Sigmoid colon (tissue), 4 donors: ENCODE measurements around the gene CHAT.

Experiments
- CTCF ChIP-seq, 4 experiments: fragments of 450-650 bp in 3 of 4; fragments of 200-600 bp in 1 of 4; IDR thresholded peaks; one replicate each; pipeline ENCODE4 v1.5.1; 2016 to 2019; ENCODE audit warnings: antibody characterized with exemption in 4 of 4, mild to moderate bottlenecking in 3 of 4, moderate library complexity in 2 of 4
- EP300 ChIP-seq, 4 donors: sonication (generic); formaldehyde crosslinking; IDR thresholded peaks; one replicate each; pipeline ENCODE4 v1.6.1; 2017; ENCODE audit warnings: antibody characterized with exemption in 4 of 4
- POLR2A ChIP-seq, 2 donors: fragments of 450-650 bp; IDR thresholded peaks; one replicate each; pipeline ENCODE4 v1.6.1; 2016; ENCODE audit warnings: antibody characterized with exemption in 2 of 2, mild to moderate bottlenecking in 2 of 2, moderate library complexity in 2 of 2
- POLR2AphosphoS5 ChIP-seq, 4 donors: sonication (generic); formaldehyde crosslinking; IDR thresholded peaks; one replicate each; pipeline ENCODE4 v1.6.1; 2017; ENCODE audit warnings: antibody characterized with exemption in 4 of 4

GRCh38 chr10:49615213-49615612, 1.4 kb downstream of the CHAT start:
- TF ChIP-seq EP300 (IDR thresholded peaks at IDR 0.05) (no peak), POLR2A (IDR thresholded peaks at IDR 0.05) (no peak), CTCF (IDR thresholded peaks at IDR 0.05) (no peak), POLR2AphosphoS5 (IDR thresholded peaks at IDR 0.05) (no peak)
